BJ (cell line): Measurements from ENCODE around the gene DMXL2. TPM values are rescaled to one million over a fixed set of nuclear protein-coding genes. Genes with fewer than 3 reads are reported as not detected.

Experiments used
- CTCF ChIA-PET: fragments of 350-600 bp; formaldehyde crosslinking; extraction: SDS; loops from one replicate; lab custom pipeline; 2021; ENCODE audit warnings: antibody characterized with exemption, inconsistent platforms; lab: Yijun Ruan, JAX
- POLR2A ChIA-PET: fragments of 300-600 bp; sonication (Branson Sonifier 250); formaldehyde crosslinking; extraction: SDS; loops from one replicate; lab custom pipeline; 2021; ENCODE audit warnings: antibody characterized with exemption; lab: Charles Lee
- DNase-seq: peaks from one replicate; pipeline ENCODE4 v3.0.0-alpha.2; 2011; ENCODE audit warnings: low read depth
- H3K27me3 ChIP-seq: 2 replicates; pipeline ENCODE4 v1.6.0; 2011; ENCODE audit warnings: low read length; ENCODE audit not compliant: control insufficient read depth, insufficient read depth
- H3K36me3 ChIP-seq: 2 replicates; pipeline ENCODE4 v1.5.1; 2011; ENCODE audit warnings: low read length; ENCODE audit not compliant: control insufficient read depth, insufficient read depth
- H3K4me3 ChIP-seq: 2 replicates; pipeline ENCODE4 v1.5.1; 2011; ENCODE audit warnings: low read depth, mild to moderate bottlenecking, control low read depth, low read length
- polyA plus RNA-seq: library from polyadenylated mRNA; depleted of rRNA; stranded (reverse); fragments of >200 nt; gene quantifications from 2 replicates; pipeline ENCODE4 v1.2.3, GENCODE V29; 2011
- TF ChIP-seq, protein P1 (sequence below): IDR thresholded peaks from 2 replicates; pipeline ENCODE4 v1.5.1; 2011; ENCODE audit warnings: low read depth, mild to moderate bottlenecking, control low read depth, inconsistent platforms, low read length, moderate library complexity; ENCODE audit not compliant: insufficient read depth

Gene DMXL2
- polyA plus RNA-seq, 1 experiment = 3.8 TPM

DNA sequence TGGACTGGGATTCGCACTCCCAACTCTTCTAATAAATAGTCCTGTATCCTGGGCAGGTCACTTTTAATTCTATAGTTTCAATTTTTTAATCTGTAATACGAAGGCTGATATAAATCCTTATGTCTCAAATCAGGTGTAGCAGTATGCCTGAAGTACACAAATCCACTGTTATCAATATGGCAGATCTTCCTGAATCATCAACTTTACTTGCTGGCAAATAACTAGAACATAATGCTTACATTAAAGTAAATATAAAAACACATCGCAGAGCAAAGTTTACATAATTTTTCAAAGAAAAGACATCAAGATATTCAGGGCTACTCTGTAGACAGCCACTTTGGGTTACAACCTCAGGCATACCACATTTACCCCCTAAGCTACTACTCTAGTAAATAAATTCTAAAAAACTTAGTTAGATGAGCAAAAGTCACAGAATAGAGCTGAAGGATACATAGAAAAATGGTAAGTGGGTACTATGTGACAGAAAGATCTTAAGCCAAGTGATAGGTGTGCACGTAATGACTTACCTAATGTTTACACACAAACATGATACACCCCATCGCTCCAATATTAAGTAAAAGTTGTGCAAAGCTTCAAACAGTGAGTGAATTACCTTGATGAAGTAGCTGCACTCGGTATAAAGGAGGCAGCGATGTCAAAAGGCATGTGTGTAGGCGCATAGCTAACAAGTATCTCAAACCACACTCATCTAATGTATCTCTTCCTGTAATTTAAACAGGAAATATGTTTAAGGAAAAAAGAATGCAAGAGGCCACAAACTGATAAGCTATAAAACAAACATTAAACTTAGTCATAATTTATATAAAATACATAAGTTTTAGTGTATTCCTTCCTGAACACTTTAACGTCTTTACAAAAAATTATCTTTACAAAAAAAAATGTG lies 127.9 kb downstream of the DMXL2 start:
- no peak for DNase-seq
- H3K36me3 ChIP-seq = no peaks in the 10 kb centered on the region
- ChIA-PET CTCF (interaction anchor here (0.6 kb wide), 1 partner anchor 213 kb away, joined by 4 read pairs; no protein-coding TSS in a partner anchor), POLR2A (no interaction called here)
- H3K4me3 ChIP-seq = no peak overlapping the region
- TF ChIP-seq, protein P1, sequence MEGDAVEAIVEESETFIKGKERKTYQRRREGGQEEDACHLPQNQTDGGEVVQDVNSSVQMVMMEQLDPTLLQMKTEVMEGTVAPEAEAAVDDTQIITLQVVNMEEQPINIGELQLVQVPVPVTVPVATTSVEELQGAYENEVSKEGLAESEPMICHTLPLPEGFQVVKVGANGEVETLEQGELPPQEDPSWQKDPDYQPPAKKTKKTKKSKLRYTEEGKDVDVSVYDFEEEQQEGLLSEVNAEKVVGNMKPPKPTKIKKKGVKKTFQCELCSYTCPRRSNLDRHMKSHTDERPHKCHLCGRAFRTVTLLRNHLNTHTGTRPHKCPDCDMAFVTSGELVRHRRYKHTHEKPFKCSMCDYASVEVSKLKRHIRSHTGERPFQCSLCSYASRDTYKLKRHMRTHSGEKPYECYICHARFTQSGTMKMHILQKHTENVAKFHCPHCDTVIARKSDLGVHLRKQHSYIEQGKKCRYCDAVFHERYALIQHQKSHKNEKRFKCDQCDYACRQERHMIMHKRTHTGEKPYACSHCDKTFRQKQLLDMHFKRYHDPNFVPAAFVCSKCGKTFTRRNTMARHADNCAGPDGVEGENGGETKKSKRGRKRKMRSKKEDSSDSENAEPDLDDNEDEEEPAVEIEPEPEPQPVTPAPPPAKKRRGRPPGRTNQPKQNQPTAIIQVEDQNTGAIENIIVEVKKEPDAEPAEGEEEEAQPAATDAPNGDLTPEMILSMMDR = no peak
- no peaks in the 10 kb centered on the region for H3K27me3 ChIP-seq

DNA sequence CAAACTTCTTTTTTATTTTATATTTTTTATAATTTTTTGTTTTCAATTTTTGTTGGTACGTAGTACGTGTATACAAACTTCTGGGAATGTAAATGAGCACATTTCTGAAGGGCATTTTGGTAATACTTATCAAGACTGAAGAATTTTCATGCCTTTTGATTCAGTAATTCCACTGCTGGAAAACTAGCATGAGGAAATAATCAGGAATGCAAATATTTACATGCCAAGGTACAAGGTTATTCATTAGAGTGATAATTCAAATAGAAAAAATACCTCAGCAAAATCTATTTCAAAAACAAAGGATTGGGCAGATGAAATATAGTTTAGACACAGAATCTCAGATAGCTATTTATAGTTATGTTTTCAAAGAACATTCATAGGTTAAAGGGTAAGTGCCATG lies 128.7 kb downstream of the DMXL2 start:
- DNase-seq = no peak
- ChIA-PET CTCF (no interaction called here), POLR2A (no interaction called here)

DNA sequence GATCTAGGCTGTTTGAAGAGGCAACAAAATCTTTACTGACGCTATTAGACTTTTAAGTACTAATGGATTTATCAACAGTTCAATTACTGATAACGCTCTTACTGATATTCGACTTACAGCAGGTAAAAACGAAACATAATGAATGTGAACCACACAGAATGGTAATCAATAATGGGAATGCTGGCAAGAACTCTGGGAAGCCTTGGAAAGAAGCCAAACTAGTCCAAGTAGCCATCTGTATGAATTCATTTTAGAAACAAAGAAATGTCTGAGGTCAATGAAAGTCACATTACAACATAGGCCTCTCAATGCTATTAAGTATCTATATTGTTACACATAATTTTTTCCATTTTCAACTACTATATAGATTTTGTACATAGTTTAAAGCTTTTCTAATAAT lies 130.0 kb downstream of the DMXL2 start:
- TF ChIP-seq, protein P1 = no peak
- DNase-seq = no peak
- H3K36me3 ChIP-seq = no peaks in the 10 kb centered on the region
- no peaks in the 10 kb centered on the region for H3K27me3 ChIP-seq
- ChIA-PET POLR2A (no interaction called here), CTCF (no interaction called here)
- H3K4me3 ChIP-seq = no peak overlapping the region

More for the DNA sequence above, 128.7 kb downstream of the DMXL2 start:
- TF ChIP-seq, protein P1 = no peak
- Histone ChIP-seq H3K27me3 (no peaks in the 10 kb centered on the region), H3K4me3 (no peak overlapping the region), H3K36me3 (no peaks in the 10 kb centered on the region)

DNA sequence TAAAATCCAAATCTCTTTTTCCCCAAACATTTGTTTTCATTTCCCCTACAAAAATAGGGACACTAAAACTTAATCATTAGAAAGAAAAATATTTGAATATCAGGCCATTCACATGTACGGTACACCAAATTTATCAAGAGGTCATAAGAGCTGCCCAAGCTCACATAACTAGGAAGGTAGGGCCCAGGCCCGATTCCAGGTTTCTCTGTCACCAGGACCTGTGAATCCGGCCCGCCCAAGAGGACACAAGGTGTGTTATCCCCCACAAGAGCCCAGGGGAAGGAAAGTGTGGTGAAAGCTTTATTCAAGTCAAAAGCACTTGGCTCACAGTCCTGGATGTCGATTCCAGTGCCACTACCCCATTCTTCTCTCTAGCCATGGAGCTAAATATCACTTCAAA lies 130.6 kb downstream of the DMXL2 start:
- Histone ChIP-seq H3K4me3 (no peak overlapping the region), H3K36me3 (no peaks in the 10 kb centered on the region), H3K27me3 (no peaks in the 10 kb centered on the region)
- ChIA-PET POLR2A (no interaction called here), CTCF (no interaction called here)
- TF ChIP-seq, protein P1 = no peak
- no peak for DNase-seq

DNA sequence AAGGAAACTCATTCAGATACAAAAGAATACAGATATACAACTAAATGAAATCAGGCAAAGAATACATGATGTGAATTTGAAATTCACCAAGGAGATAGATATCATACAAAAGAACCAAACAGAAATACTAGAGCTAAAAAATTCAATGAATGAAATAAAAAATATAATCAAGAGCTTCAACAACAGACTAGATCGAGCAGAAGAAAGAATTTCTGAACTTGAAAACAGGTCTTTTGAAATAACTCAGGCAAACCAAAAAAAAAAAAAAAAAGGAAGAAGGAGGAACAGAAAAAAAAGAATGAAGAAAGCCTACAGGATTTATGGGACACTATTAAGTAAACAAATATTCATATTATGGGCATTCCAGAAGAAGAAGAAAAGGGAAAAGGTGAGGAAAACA lies 137.8 kb downstream of the DMXL2 start:
- POLR2A ChIA-PET = no interaction called here
- TF ChIP-seq, protein P1 = no peak
- CTCF ChIA-PET = no interaction called here
- no peak for DNase-seq
- Histone ChIP-seq H3K4me3 (no peak overlapping the region), H3K36me3 (0 out of 2 replicates have a peak, but pooled peaks cover 1% of the 10 kb centered on the region), H3K27me3 (no peaks in the 10 kb centered on the region)
